Esophagus muscularis mucosa (tissue), 4 donors: ENCODE data around the gene PLXNB3. TPM values are rescaled to one million over a fixed set of nuclear protein-coding genes. Genes with fewer than 3 reads are reported as not detected.

ENCODE experiments used
- DNase-seq: peaks from one replicate; pipeline ENCODE4 v3.0.0-alpha.2; 2017; ENCODE audit errors: extremely low spot score
- H3K27ac ChIP-seq, 4 donors: fragments of 200-600 bp; sonication (generic); replicated peaks in 1 of 4; 1 replicate in 3 of 4; 2 replicates in 1 of 4; pipeline ENCODE4 v1.5.1; 2016 to 2019; ENCODE audit warnings: mild to moderate bottlenecking in 1 of 4
- H3K27me3 ChIP-seq, 4 donors: fragments of 200-600 bp; sonication (generic); one replicate each; pipeline versions ENCODE4 v1.5.1 to v1.6.0; 2016 to 2019
- H3K36me3 ChIP-seq, 4 donors: fragments of 200-600 bp; sonication (generic); one replicate each; pipeline ENCODE4 v1.5.1; 2016 to 2019
- H3K4me1 ChIP-seq, 4 donors: fragments of 200-600 bp; sonication (generic); one replicate each; pipeline ENCODE4 v1.5.1; 2016 to 2019
- H3K4me3 ChIP-seq, 4 donors: fragments of 200-600 bp; sonication (generic); 1 replicate in 2 of 4; 2 replicates in 2 of 4; pipeline ENCODE4 v1.5.1; 2016 to 2019; ENCODE audit warnings: mild to moderate bottlenecking in 4 of 4, moderate library complexity in 1 of 4
- H3K9me3 ChIP-seq, 4 donors: fragments of 200-600 bp; sonication (generic); 1 replicate in 3 of 4; 2 replicates in 1 of 4; pipeline ENCODE4 v1.5.1; 2016 to 2019
- CTCF ChIP-seq, 3 experiments: fragments of 200-600 bp in 2 of 3; fragments of 450-650 bp in 1 of 3; sonication (generic) in 2 of 3; IDR thresholded peaks; one replicate each; pipeline ENCODE4 v1.5.1; 2017 to 2019; ENCODE audit warnings: antibody characterized with exemption in 3 of 3, mild to moderate bottlenecking in 2 of 3, moderate library complexity in 1 of 3
- EP300 ChIP-seq: sonication (generic); formaldehyde crosslinking; IDR thresholded peaks from one replicate; pipeline ENCODE4 v1.6.1; 2017; ENCODE audit warnings: antibody characterized with exemption
- POLR2A ChIP-seq: fragments of 450-650 bp; IDR thresholded peaks from one replicate; pipeline ENCODE4 v1.6.1; 2017; ENCODE audit warnings: antibody characterized with exemption, moderate library complexity, mild to moderate bottlenecking, low read depth
- POLR2AphosphoS5 ChIP-seq, 2 donors: sonication (generic); formaldehyde crosslinking; IDR thresholded peaks; one replicate each; pipeline ENCODE4 v1.6.1; 2017; ENCODE audit warnings: antibody characterized with exemption in 2 of 2
- WGBS: methylation state at CpG from one replicate; pipeline ENCODE4 v1.1.5; 2018; 5-methylcytosine and 5-hydroxymethylcytosine counted together
- intact Hi-C: fragments of 100-400 bp; cut with DNase I; formaldehyde crosslinking; loops from one replicate; pipeline ENCODE4 v1.15.1; 2023
- total RNA-seq, 4 donors: library from RNA; depleted of rRNA; stranded (reverse); fragments of >200 nt; gene quantifications; one replicate each; pipeline versions ENCODE4 v1.1.0 to v1.2.1, GENCODE V29; 2016

The PLXNB3 gene
- total RNA-seq, 4 donors from 2014 or later = 6.1 to 21.9 (median 17.6) TPM

GRCh38 chrX:153779891-153780677 lies 16.0 kb downstream of the PLXNB3 start:
- Histone ChIP-seq H3K4me3 (peak overlapping the region in 3 of 4 donors; percentile 9 to 28 (median 16)), H3K27ac (peak overlapping the region; percentile 57 to 81 (median 74)), H3K36me3 (peaks cover 0 to 35% (median 16%) of the 10 kb centered on the region in 4 donors), H3K9me3 (no peaks in the 10 kb centered on the region), H3K27me3 (no peaks in the 10 kb centered on the region), H3K4me1 (peaks cover 4 to 30% (median 19%) of the 10 kb centered on the region in 4 donors)
- WGBS = 72% methylated on average over 10 of the region's 18 CpGs
- DNase-seq = no peak
- TF ChIP-seq EP300 (no peak), CTCF (IDR thresholded peaks at IDR 0.05) (no peak), POLR2A (no peak), POLR2AphosphoS5 (IDR thresholded peaks at IDR 0.05) (no peak)
- intact Hi-C loops = no loop called here

- Histone ChIP-seq H3K27ac (peak within 1 kb of the TSS; percentile 57 to 81 (median 74)), H3K4me3 (peak within 1 kb of the TSS; percentile 9 to 28 (median 14)), H3K4me1 (peaks cover 4 to 30% (median 19%) of the 10 kb centered on the region in 4 donors), H3K27me3 (no peaks in the 10 kb centered on the region), H3K9me3 (no peaks in the 10 kb centered on the region), H3K36me3 (peaks cover 0 to 36% (median 20%) of the 10 kb centered on the region in 4 donors)
- WGBS = 60% methylated on average over 5 of the region's 52 CpGs
- TF ChIP-seq POLR2AphosphoS5 (IDR thresholded peaks at IDR 0.05) (peak in 1 of 2 donors; percentile 24), POLR2A (peak; percentile 22), EP300 (no peak)
- intact Hi-C loops = no loop called here
- no peak for DNase-seq
Measured at GRCh38 chrX:153780678-153781427, 16.8 kb downstream of the PLXNB3 start, which contains the start of gene SRPK3. Gene SRPK3 (plus strand): TSS chrX:153781041. CDS start chrX:153781087, 46 bp downstream.

- Histone ChIP-seq H3K27ac (peak overlapping the region; percentile 57 to 81 (median 74)), H3K9me3 (no peaks in the 10 kb centered on the region), H3K4me3 (no peak overlapping the region), H3K4me1 (peaks cover 4 to 30% (median 19%) of the 10 kb centered on the region in 4 donors), H3K36me3 (peaks cover 0 to 41% (median 25%) of the 10 kb centered on the region in 4 donors), H3K27me3 (no peaks in the 10 kb centered on the region)
- DNase-seq = no peak
- intact Hi-C loops = no loop called here
- WGBS = 82% methylated on average over 5 of the region's 24 CpGs
- TF ChIP-seq EP300 = no peak
- TF ChIP-seq POLR2AphosphoS5 (IDR thresholded peaks at IDR 0.05) = no peak
- no peak for TF ChIP-seq CTCF (IDR thresholded peaks at IDR 0.05)
- TF ChIP-seq POLR2A = no peak
Measured at GRCh38 chrX:153781428-153782047, 17.5 kb downstream of the PLXNB3 start.

- no peak overlapping the region for H3K27ac ChIP-seq
Measured at GRCh38 chrX:153782313-153782712, 18.3 kb downstream of the PLXNB3 start.

More at GRCh38 chrX:153782313-153782712, 18.3 kb downstream of the PLXNB3 start:
- Histone ChIP-seq H3K9me3 (no peaks in the 10 kb centered on the region), H3K4me1 (peaks cover 4 to 30% (median 19%) of the 10 kb centered on the region in 4 donors), H3K27me3 (no peaks in the 10 kb centered on the region), H3K4me3 (no peak overlapping the region), H3K36me3 (peaks cover 0 to 42% (median 31%) of the 10 kb centered on the region in 4 donors)
- no peak for TF ChIP-seq POLR2AphosphoS5 (IDR thresholded peaks at IDR 0.05)
- TF ChIP-seq CTCF (IDR thresholded peaks at IDR 0.05) = no peak
- TF ChIP-seq EP300 = no peak
- TF ChIP-seq POLR2A = no peak
- DNase-seq = no peak
- intact Hi-C loops = no loop called here
- 92% methylated on average over 2 of the region's 11 CpGs for WGBS
